A549 (cell line): ENCODE results near the gene PRDM10.

Source experiments
- CTCF ChIP-seq: fragments of >200 bp; sonication (Bioruptor Twin); formaldehyde crosslinking; IDR thresholded peaks from 3 replicates; pipeline ENCODE4 v1.5.1; 2016
- FOSL2 ChIP-seq, 2 experiments: fragments of 450-650 bp in 1 of 2; fragments of >200 bp in 1 of 2; sonication (Bioruptor Twin) in 1 of 2; formaldehyde crosslinking; IDR thresholded peaks; 2 replicates each; pipeline versions ENCODE4 v1.5.0 to v1.6.1; 2016 to 2020; ENCODE audit warnings: mild to moderate bottlenecking in 1 of 2, moderate library complexity in 1 of 2
- RAD21 ChIP-seq, 2 experiments: fragments of >200 bp in 1 of 2; sonication (Bioruptor Twin) in 1 of 2; formaldehyde crosslinking in 1 of 2; IDR thresholded peaks in 1 of 2; conservative IDR thresholded peaks in 1 of 2; 2 replicates in 1 of 2; 3 replicates in 1 of 2; pipeline ENCODE4 v1.6.1; 2012 to 2018; ENCODE audit warnings: inconsistent platforms in 1 of 2
- ZFP36 ChIP-seq: fragments of 450-650 bp; IDR thresholded peaks from 2 replicates; pipeline ENCODE4 v1.6.1; 2014; ENCODE audit warnings: borderline replicate concordance; ENCODE audit not compliant: partially characterized antibody
- ZNF302 ChIP-seq: fragments of 250-450 bp; sonication (Bioruptor Pico); IDR thresholded peaks from 2 replicates; pipeline ENCODE4 v1.9.0; 2021; ENCODE audit warnings: inconsistent platforms, mild to moderate bottlenecking, moderate library complexity
- TF ChIP-seq, protein P1 (sequence below): fragments of 250-450 bp; sonication (Bioruptor Pico); IDR thresholded peaks from 2 replicates; pipeline ENCODE4 v1.5.0; 2021; ENCODE audit warnings: mild to moderate bottlenecking, moderate library complexity, borderline replicate concordance

- no peak for TF ChIP-seq CTCF
- TF ChIP-seq ZFP36 = no peak
- TF ChIP-seq ZNF302 (CRISPR knock-in tag) = no peak
- no peak for TF ChIP-seq FOSL2 (IDR thresholded peaks at IDR 0.05)
- TF ChIP-seq FOSL2 (CRISPR knock-in tag; IDR thresholded peaks at IDR 0.05) = no peak
- TF ChIP-seq, protein P1, sequence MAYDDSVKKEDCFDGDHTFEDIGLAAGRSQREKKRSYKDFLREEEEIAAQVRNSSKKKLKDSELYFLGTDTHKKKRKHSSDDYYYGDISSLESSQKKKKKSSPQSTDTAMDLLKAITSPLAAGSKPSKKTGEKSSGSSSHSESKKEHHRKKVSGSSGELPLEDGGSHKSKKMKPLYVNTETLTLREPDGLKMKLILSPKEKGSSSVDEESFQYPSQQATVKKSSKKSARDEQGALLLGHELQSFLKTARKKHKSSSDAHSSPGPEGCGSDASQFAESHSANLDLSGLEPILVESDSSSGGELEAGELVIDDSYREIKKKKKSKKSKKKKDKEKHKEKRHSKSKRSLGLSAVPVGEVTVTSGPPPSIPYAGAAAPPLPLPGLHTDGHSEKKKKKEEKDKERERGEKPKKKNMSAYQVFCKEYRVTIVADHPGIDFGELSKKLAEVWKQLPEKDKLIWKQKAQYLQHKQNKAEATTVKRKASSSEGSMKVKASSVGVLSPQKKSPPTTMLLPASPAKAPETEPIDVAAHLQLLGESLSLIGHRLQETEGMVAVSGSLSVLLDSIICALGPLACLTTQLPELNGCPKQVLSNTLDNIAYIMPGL (CRISPR knock-in tag) = no peak
- no peak for TF ChIP-seq RAD21 (conservative IDR thresholded peaks at IDR 0.05 in 1 of 2, IDR thresholded peaks at IDR 0.05 in 1 of 2)
Observed at GRCh38 chr11:130037058-130037457, 34.4 kb upstream of the PRDM10 start.
